CD4-positive, alpha-beta T cell treated with Interleukin-4 for 1 hour (primary cell): ENCODE data around the gene REEP1.

Source experiments
- DNase-seq, 2 donors: peaks; one replicate each; pipeline ENCODE4 v3.0.0-alpha.2; 2020 to 2022

REEP1 gene

DNA sequence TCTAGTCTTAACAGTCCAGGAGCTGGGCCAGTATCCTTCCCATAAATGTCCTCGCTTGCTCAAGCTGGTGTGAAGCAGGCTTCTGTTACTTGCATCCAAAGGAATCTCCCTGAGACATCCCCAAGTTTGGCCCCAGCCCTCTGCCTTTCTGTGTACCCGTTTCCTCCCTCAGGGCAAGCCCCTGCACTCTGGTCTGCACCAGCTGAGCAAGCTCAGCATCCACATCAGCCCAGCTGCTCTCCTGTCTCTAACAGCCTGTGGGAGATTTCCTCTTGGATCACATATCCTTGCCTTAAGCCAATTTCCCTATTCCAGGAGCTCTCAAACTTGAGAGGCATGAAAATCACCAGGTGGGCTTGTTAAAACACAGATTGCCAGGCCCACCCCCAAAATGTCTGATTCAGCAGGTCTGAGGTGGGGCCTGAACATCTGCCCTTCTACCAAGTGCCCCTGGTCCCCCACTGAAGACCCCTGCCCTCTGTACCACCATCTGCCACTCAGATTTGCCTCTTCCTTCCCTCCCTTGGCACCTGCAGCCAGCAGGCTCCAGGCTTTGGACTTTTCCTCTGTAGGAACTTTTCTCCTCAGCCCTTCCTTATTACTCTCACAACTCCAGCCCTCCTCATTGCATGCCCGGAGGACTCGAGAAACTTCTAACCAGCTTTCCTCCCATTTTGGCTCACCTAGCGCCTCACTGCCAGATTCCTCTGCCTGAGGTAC, 32.1 kb downstream of the REEP1 start:
- no peak for DNase-seq

GRCh38 chr2:86304416-86304815, 33.0 kb downstream of the REEP1 start:
- no peak for DNase-seq

GRCh38 chr2:86302320-86302719, 35.1 kb downstream of the REEP1 start:
- DNase-seq: no peak

DNA sequence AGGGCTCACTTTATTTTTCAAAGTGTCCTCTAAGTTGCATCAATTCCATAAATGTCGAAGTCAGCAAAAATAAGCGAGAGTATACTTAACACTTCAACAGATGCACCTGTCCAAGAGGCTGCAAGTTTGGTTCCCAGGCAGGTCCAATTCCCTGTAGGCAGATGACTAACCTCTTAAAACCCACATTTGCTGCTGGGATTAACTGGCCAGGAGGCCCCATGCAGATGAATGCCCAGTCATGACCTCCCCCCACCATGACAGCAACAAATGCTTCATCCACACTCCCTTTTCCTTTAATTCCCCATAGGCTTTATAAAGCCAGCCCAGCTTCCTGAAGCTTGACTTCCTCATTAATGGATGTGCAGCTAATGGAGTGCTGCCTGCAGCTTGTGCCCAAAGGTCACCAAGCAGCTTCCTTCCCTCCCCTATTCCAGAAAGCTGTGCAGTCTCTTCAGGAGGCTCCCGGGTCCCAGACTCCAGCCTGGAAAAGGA, 35.7 kb downstream of the REEP1 start:
- DNase-seq: no peak

DNA sequence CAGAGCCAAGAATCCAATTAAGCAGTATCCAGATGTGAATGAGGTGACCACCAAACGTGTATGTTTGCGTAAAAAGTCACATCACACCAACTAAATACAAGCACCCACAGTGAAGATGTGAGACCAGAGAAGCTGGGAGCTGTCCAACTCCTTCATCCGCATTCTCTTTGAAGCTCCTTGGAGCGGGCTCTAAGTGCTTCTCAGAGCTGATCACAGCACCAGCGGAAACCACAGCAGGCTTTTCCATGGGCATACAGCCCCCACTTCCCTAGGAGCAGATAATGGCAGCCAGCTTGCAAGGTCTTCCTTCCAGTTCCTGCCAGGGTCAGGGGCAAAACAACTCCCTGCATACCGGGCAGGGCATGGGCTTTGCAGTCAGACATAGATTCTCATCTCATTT, 36.4 kb downstream of the REEP1 start:
- DNase-seq: no peak

GRCh38 chr2:86300496-86300895, 36.9 kb downstream of the REEP1 start:
- DNase-seq: no peak

GRCh38 chr2:86298411-86299390, 38.7 kb downstream of the REEP1 start:
- DNase-seq: no peak

DNA sequence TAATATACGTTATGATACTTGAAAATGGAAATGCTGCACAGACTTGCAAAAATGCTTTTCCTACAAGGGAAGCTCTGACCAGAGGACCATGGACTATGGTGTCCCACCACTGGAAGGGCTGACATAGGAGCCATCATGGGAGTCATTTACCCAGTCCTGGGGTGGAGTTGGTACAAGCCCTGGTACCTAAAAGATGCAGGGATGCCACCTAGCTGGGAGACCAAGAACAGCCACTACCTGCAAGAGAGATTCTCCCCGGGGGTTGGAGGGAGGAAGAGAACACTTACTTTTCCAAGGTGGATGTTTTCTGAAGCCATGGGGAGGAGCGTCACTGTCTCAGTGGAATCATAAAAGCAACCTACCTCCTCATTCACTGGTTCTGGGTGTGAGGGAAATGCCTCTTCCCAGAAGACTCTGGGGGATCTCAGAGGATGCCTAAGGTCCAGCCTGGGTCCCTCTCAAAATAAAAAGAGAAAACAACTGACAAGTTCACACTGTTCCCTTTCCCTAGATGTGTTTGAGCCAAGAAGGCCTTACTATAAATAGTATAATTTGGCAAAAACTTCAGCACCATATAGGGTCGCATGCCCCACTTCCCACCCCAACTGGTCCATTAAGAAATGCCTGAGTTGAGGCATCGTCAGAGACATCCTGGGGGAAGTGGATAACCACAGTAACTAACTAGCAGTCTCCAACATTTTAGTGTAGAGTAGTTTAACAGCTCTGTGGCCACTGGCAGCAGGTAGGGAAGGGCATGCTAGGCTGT, 39.9 kb downstream of the REEP1 start:
- peak in 1 of 2 donors; percentile 5 for DNase-seq

DNA sequence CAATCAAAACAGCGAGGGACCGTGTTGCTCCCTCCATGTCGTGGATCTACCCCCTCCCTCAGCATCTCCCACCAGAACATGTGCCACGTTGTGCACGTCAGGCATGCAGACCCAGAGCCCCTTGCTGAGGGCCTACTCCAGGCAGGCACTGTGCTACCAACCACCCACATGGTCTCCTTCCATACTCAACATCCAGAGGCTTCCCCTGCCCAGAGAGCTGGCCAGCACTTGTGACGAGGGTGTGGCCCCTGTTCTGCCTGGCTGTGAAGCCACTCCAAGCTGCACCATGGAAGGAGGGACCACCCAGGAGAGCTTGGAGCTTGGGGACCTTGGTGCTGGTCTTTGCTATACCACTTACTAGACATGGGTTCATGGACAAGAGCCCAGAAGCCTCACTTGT, 40.5 kb downstream of the REEP1 start:
- no peak for DNase-seq

GRCh38 chr2:86295066-86295465, 42.4 kb downstream of the REEP1 start:
- DNase-seq: no peak

DNA sequence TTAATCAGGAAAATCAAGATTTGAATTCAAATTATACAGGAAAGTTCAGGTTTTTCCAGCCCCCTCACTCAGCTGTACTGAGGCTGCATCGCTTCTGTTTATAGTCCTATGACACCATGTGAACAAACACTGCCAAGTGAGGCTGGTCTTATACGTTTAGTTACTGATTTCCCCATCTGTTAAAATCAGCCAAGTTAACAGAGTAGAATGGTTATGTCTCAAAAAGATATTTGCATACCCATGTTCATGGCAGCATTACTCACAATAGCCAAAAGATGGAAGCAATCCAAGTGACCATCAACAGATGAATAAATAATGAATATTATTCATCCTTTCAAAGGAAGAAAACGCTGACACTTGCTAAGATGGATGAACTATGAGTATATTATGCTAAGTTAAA, 43.8 kb downstream of the REEP1 start:
- no peak for DNase-seq

DNA sequence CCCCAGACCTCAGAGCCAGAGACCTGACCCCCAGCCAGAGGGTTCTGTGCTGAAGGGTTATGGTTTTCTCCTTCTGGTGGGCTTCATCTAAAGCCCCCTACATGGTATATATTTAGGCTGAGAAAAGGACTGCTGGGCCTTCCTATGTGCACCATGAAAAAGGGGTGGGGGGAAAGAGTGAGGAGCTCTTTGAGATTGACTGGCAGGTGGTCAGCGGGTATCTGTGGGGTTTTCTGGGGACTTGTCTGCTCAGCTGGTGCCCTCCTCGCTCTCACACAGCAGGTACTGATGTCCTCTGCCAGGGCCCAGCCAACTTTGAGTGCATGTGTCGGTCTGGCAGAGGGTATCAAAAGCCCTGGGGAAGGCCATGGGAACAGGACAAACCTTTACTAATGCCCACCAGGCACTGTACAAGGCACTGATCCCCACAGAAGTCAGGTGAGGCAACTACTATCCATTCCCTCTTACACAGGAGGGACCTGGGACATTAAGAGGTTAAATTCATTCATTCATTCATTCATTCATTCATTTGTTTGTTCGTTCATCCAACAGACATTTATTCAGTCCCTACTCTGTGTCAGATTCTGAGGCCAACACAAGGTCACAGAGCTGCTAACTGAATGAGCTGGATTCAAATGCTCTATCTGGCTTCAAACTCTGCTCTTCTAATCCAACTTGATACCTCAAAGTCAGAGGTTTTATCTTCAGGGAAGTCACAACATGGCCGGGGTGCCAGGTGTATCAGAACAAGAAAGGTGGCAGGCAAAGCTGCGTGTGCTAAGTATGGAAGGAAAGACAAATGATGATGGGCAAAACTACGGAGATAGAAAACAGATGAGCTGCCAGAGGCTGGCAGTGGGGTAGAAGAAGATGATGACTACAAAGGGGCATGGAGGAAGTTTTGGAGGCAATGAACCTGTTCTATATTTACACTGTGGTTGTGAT, 44.6 kb downstream of the REEP1 start:
- no peak for DNase-seq

GRCh38 chr2:86291328-86291662, 46.1 kb downstream of the REEP1 start:
- DNase-seq: no peak

GRCh38 chr2:86290596-86291327, 46.7 kb downstream of the REEP1 start:
- DNase-seq: no peak

DNA sequence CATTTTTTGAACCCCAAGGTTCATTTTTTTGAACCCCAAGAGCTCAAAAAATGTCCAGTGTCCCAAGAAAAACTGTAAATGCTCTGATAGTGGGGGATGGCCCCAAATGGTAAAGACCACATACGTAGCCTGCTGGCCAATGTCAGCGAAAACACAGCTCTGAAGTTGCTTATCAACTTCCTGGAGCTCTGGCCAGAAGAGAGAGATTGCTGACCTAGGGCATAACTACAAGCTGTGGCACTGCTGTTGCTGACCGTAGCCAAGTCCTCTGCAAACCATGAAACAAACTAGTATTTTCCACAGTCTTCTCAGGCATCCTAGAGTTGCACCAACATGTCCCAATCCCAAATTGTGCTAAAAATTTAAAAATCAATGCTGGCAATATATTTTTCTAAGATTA, 50.9 kb downstream of the REEP1 start:
- no peak for DNase-seq

DNA sequence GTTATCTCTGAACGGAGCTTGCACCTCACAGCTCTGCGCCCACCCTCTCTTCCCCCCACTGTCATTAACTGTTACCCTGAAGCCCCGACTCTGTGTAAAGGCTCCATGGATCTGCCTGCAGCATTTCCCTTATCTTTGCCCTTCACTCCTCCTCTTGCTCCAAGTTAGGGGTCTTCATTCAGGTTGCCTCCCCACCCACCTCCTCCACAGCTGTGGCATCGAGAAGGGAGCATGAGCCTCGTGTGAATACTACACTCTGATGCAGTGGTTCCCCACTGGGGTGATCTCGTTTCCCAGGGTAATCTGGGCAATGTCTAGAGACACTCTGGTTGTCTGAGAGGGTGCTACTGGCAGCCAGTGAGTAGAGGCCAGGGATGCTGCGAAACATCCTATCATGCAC, 51.4 kb downstream of the REEP1 start:
- no peak for DNase-seq

- DNase-seq: no peak
These were observed 51.9 kb downstream of the REEP1 start for GRCh38 chr2:86285571-86285970.

DNA sequence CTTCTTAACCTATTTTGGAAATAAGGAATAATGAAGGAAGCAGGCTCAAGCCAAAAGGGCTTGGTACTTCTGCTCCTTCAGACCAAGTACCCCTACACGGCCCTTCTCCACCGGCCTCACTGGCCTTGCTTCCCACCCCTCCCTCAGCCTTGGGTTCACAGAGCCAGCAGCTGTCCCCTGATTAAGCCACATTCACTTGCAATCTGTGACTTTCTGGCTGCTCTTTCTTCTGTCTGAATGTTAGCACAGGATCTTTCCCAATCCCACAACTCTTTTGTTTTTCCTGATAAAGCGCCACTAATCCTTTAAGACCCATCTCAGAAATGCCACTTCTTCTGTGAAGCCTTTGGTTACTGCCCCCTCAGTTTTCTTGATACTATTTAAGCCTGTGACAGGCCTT, 52.4 kb downstream of the REEP1 start:
- no peak for DNase-seq

DNA sequence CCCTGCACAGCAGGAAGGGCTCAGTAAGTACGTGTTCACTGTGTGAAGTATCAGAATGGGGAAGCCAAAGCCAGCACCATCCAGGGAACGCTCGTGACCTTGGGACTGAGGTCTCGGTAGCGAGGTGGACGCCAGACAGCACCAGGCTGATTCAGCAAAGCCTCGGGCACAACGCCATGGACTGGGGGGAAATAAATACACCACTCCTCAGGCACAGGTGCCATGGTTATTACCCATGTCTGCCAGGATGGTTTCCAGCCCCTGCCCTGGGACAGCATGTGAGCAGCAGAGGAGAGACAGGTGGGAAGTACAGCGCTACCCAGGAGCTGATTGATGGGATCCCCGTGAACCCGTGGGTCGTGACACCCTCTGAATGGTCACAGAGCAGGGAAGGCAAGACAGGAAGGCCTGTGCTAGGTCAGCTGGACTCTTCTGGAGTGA, 53.0 kb downstream of the REEP1 start:
- no peak for DNase-seq

- no peak for DNase-seq
These were observed 53.9 kb downstream of the REEP1 start for GRCh38 chr2:86283411-86284030.
